Hepatocyte (in vitro differentiated cells): ENCODE results near the gene PLVAP. TPM values are rescaled to one million over a fixed set of nuclear protein-coding genes. Genes with fewer than 3 reads are reported as not detected.

Experiments
- DNase-seq: peaks from one replicate; pipeline ENCODE4 v3.0.0-alpha.2; 2016; ENCODE audit warnings: low spot score
- H2AFZ ChIP-seq: fragments of 200-600 bp; sonication (generic); 2 replicates; pipeline ENCODE4 v1.6.0; 2016; ENCODE audit warnings: antibody characterized with exemption, mild to moderate bottlenecking
- H3K27ac ChIP-seq: fragments of 200-600 bp; sonication (generic); 2 replicates; pipeline ENCODE4 v1.5.1; 2016; ENCODE audit warnings: mild to moderate bottlenecking
- H3K27me3 ChIP-seq: fragments of 200-600 bp; sonication (generic); 2 replicates; pipeline ENCODE4 v1.6.1; 2016
- H3K36me3 ChIP-seq: fragments of 200-600 bp; sonication (generic); replicated peaks from 2 replicates; pipeline ENCODE4 v1.5.1; 2016; ENCODE audit warnings: low read depth; ENCODE audit not compliant: insufficient read depth
- H3K4me1 ChIP-seq: fragments of 200-600 bp; sonication (generic); 2 replicates; pipeline ENCODE4 v1.5.1; 2016; ENCODE audit warnings: mild to moderate bottlenecking, moderate library complexity; ENCODE audit not compliant: insufficient read depth
- H3K4me2 ChIP-seq: fragments of 200-600 bp; sonication (generic); 2 replicates; pipeline ENCODE4 v1.6.0; 2016
- H3K4me3 ChIP-seq: fragments of 200-600 bp; sonication (generic); 2 replicates; pipeline ENCODE4 v1.5.1; 2016; ENCODE audit warnings: mild to moderate bottlenecking
- H3K79me2 ChIP-seq: fragments of 200-600 bp; sonication (generic); 2 replicates; pipeline ENCODE4 v1.6.0; 2017; ENCODE audit warnings: mild to moderate bottlenecking
- H3K9me2 ChIP-seq: fragments of 200-600 bp; sonication (generic); replicated peaks from 2 replicates; pipeline ENCODE4 v1.6.0; 2017; ENCODE audit warnings: mild to moderate bottlenecking; ENCODE audit not compliant: insufficient read depth
- H3K9me3 ChIP-seq: fragments of 200-600 bp; sonication (generic); 2 replicates; pipeline ENCODE4 v1.5.1; 2016; ENCODE audit warnings: low read depth, mild to moderate bottlenecking
- H4K20me1 ChIP-seq: fragments of 200-600 bp; sonication (generic); 2 replicates; pipeline ENCODE4 v1.6.0; 2016; ENCODE audit warnings: mild to moderate bottlenecking; ENCODE audit not compliant: insufficient read depth, poor library complexity, severe bottlenecking
- CTCF ChIP-seq: fragments of 200-600 bp; sonication (generic); IDR thresholded peaks from 2 replicates; pipeline ENCODE4 v1.5.1; 2016; ENCODE audit warnings: antibody characterized with exemption, mild to moderate bottlenecking; ENCODE audit not compliant: poor library complexity
- EZH2 ChIP-seq: fragments of 200-600 bp; sonication (generic); IDR thresholded peaks from 2 replicates; pipeline ENCODE4 v1.6.1; 2016; ENCODE audit warnings: antibody characterized with exemption, mild to moderate bottlenecking, borderline replicate concordance
- EZH2phosphoT487 ChIP-seq: fragments of 200-600 bp; sonication (generic); IDR thresholded peaks from one replicate; pipeline ENCODE4 v1.6.1; 2018; ENCODE audit warnings: antibody characterized with exemption, mild to moderate bottlenecking, low read depth, moderate library complexity; ENCODE audit not compliant: unreplicated experiment, severe bottlenecking
- WGBS: methylation state at CpG from one replicate; pipeline ENCODE4 v1.1.6; 2016; ENCODE audit warnings: low lambda C conversion rate; ENCODE audit errors: missing lambda C conversion rate; 5-methylcytosine and 5-hydroxymethylcytosine counted together
- polyA plus RNA-seq: library from polyadenylated mRNA; unstranded; fragments of >200 nt; fragmentation: Nextera tagmentation; extraction: Ambion mirVana; gene quantifications from 2 replicates; pipeline ENCODE4 v1.2.1, GENCODE V29; 2016
- total RNA-seq: library from RNA; depleted of rRNA; stranded (reverse); fragments of >200 nt; gene quantifications from 2 replicates; pipeline ENCODE4 v1.2.3, GENCODE V29; 2014

PLVAP gene
- total and polyA plus RNA-seq, 2 experiments from 2014 or later, result 1.4 to 5.3 TPM

GRCh38 chr19:17352608-17353280, 24.4 kb downstream of the PLVAP start:
- Histone ChIP-seq H4K20me1 (no peaks in the 10 kb centered on the region), H3K4me3 (no peak overlapping the region), H3K36me3 (no peaks in the 10 kb centered on the region), H3K4me1 (peaks cover 2% of the 10 kb centered on the region), H3K79me2 (no peaks in the 10 kb centered on the region), H3K4me2 (no peak overlapping the region), H3K9me2 (no peaks in the 10 kb centered on the region), H3K27ac (no peak overlapping the region), H3K27me3 (no peaks in the 10 kb centered on the region), H2AFZ (no peak overlapping the region), H3K9me3 (no peaks in the 10 kb centered on the region)
- TF ChIP-seq EZH2phosphoT487, result no peak
- no peak for TF ChIP-seq EZH2
- TF ChIP-seq CTCF, result no peak
- DNase-seq, result no peak
- 79% methylated on average over 14 of the region's 14 CpGs for WGBS

- Histone ChIP-seq H3K4me1 (no peaks in the 10 kb centered on the region), H3K27me3 (no peaks in the 10 kb centered on the region), H4K20me1 (no peaks in the 10 kb centered on the region), H3K4me3 (no peak overlapping the region), H3K36me3 (no peaks in the 10 kb centered on the region), H3K9me3 (no peaks in the 10 kb centered on the region), H3K27ac (no peak overlapping the region), H3K4me2 (no peak overlapping the region), H3K79me2 (no peaks in the 10 kb centered on the region), H2AFZ (no peak overlapping the region), H3K9me2 (no peaks in the 10 kb centered on the region)
- WGBS, result 95% methylated on average over 41 of the region's 45 CpGs
- TF ChIP-seq CTCF (no peak), EZH2phosphoT487 (no peak), EZH2 (no peak)
- DNase-seq, result no peak
Observed at GRCh38 chr19:17351815-17352435, 25.2 kb downstream of the PLVAP start.

DNA sequence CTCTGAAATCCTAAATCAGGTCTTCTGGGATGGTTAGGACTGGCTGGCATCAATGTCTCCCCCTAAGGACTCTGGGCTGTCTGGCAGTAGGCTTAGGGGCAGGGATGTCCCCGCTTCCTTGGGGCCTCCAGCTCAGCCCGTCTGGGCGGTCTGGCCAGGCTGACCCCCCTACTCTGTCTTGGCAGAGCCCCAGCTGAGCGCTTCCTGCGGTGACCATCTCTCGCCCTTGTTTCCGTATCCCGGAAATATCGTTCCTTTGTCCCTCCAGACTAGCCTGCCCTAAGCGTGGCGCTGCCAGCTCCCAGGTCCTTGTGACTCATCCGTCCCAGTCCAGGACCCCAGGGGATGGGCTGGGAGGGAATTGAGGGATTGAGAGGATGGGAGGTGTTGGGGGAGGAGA, 28.4 kb downstream of the PLVAP start:
- H3K4me2 ChIP-seq, result peak overlapping the region; percentile 64
- H3K9me3 ChIP-seq, result no peaks in the 10 kb centered on the region
- WGBS, result 23% methylated on average over 12 of the region's 12 CpGs
- DNase-seq, result peak; percentile 70
- H3K4me3 ChIP-seq, result no peak overlapping the region
- no peaks in the 10 kb centered on the region for H3K36me3 ChIP-seq
- H2AFZ ChIP-seq, result no peak overlapping the region
- no peaks in the 10 kb centered on the region for H3K27me3 ChIP-seq
- no peaks in the 10 kb centered on the region for H3K79me2 ChIP-seq
- no peaks in the 10 kb centered on the region for H3K4me1 ChIP-seq
- H3K27ac ChIP-seq, result no peak overlapping the region
- H4K20me1 ChIP-seq, result no peaks in the 10 kb centered on the region
- TF ChIP-seq EZH2 (no peak), EZH2phosphoT487 (no peak), CTCF (no peak)
- no peaks in the 10 kb centered on the region for H3K9me2 ChIP-seq
